ENCODE data around the gene COL19A1.
"Not testable (repeated sequence)": the region's sequence is repeated elsewhere in the genome, so short reads cannot be mapped to it uniquely, and the experiment has no call there.

COL19A1 gene

DNA sequence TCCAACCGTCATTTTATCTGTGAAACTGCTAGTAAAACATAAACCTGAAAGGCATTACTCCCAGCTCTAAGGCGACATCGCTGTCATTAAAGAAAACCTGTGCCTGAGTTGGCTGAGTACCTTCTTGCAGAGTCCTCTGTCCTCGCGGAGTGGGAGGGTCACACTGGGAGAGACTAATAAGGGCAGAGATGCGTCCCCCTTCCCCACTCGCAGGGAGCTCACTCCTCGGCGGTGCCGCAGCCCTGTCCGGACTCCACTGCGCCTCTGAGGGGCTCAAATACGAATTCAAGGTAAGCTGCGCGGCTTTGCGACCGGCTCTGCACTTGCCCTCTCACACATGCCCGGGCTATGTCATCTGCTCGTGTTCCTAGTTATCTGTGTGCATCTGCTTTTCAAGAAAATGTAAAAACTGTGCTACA is at the start of gene COL19A1:
TSS of gene COL19A1 (plus strand) at position 206 of the 419 bp plus-strand sequence. CDS start 13,012 bp downstream, outside the sequence.
- peak; percentile 50 to 54 for DNase-seq

DNA sequence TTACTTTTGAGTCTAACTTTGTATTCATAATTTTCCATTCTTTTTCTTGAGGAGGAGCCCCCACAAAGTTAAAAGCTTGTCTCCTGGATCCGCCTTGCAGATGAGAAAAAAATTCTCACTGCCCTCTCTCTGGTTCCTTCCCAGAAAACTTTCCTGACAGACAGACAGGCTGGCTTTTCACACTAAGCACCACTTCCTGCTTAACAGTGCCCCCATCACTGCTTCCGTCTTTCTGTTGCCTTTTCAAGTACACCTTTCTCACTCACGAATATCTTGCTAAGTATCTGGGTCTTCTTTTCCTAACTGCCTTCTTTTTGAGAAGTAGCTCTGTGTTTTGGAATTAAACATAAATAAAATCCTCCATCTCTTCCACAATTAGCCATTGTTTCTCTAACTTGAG is 49.8 kb upstream of the COL19A1 start:
- DNase-seq, result no peak

- no peak for DNase-seq
These were observed 49.0 kb upstream of the COL19A1 start for GRCh38 chr6:69817358-69817757.

DNA sequence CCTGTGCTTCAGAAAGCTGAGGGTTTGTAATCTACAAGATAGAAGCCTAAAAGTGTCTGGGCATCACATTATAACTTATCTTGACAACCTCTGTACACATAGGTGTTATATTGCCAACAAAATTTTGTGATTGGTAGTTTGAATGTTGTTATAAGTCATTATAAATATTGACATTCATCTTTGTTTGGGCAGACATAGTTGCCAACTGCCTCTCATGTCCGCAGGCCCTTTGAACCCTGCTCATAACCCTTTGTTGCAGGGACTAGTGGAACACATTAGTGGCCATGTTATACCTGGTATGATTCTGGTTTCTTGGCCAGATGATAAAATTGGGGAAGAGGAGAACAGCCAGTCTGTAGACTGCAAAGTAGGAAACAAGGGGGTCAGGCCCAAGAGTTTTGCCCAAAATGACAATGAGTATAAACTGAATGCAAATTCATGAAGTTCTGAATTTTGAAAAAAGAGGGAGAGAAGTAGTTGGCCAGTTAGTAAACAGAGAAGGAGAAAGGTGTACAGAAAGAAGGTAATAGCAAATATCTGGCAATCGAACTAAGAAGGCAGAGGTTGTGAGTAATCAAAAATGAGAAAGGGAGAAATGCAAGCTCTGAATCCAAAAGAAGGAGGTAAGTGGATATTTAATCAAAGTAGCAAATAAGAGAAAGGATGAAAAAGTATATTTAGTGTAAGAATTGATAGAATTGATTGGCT is 48.0 kb upstream of the COL19A1 start:
- DNase-seq, result no peak

DNA sequence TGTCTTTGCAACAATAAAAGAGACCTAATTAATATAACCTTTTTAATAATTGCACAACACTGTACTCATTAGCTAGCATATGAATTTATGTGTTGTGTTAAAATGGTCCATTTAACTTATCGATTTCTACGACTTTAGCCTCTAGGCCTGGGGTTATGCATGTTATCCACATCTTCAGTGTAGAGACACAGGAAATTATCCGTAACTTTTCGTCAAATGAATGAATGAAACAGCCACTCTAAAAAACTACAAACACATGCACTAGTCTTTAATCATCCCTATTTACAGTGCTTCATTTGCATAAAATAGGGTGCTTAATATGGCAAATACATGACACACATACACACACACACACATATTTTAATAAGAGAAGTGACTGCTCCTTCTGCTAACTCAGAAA is 47.2 kb upstream of the COL19A1 start:
- no peak for DNase-seq

DNA sequence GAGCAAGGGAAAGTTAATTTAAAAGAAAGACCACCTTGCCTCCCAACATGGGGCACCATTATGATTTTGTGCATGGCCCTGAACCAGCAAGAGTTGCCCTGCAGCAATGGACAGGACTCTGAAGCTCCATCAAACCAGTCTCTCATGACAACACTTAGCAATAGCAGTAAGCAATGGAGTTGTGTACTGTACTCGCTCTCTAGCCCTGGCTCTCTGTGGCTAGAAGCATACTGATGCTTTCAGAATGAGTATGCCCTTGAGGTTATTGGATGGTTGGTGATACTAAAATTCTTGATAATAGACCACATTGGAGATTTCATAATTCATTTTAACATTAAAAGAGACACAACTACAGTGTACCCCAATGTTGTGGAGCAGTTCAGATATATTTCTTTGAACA is 46.3 kb upstream of the COL19A1 start:
- DNase-seq, result no peak

DNA sequence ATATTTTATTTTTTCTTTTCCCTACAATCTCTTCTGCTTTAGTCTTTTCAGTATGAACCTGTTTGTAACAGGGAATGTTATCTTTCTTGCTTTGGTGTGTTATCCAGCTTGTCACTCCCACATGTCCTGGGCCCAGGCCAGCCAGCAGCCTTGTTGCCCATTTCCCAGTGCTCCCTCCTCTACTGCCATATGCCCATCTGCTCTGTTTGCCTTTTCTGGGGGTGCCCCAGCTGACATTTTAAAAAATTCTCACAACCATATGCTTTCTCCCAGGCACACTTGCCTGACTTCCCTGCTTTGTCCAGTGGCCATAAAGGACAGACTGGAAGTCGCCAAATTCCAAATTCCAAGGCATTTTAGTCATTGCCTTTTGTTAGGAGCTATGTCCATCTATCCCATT is 45.9 kb upstream of the COL19A1 start:
- DNase-seq, result no peak

GRCh38 chr6:69824355-69824754 is 42.0 kb upstream of the COL19A1 start:
- not testable (repeated sequence) for DNase-seq

DNA sequence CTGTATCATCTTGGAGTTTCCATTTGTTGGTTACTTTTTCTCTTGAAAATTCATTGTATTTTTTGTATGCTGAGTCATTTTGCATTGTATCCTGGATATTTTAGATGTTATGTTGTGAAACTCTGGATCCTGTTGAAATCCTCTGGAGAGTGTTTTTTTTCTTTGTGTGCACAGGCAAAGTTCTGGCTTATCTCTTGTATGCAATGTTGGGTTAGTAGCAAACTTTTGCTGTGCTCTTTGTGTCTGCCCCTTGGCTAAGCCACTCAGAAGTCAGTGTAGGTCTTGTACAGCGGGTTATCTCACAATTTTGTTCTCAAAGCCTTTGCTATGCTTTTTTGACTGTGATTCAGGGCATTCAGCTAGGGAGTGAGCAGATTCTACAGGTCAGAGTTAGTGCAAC is 40.5 kb upstream of the COL19A1 start:
- DNase-seq, result no peak

GRCh38 chr6:69827276-69827893 is 39.0 kb upstream of the COL19A1 start:
- no peak for DNase-seq

GRCh38 chr6:69832558-69832957 is 33.8 kb upstream of the COL19A1 start:
- DNase-seq, result no peak

DNA sequence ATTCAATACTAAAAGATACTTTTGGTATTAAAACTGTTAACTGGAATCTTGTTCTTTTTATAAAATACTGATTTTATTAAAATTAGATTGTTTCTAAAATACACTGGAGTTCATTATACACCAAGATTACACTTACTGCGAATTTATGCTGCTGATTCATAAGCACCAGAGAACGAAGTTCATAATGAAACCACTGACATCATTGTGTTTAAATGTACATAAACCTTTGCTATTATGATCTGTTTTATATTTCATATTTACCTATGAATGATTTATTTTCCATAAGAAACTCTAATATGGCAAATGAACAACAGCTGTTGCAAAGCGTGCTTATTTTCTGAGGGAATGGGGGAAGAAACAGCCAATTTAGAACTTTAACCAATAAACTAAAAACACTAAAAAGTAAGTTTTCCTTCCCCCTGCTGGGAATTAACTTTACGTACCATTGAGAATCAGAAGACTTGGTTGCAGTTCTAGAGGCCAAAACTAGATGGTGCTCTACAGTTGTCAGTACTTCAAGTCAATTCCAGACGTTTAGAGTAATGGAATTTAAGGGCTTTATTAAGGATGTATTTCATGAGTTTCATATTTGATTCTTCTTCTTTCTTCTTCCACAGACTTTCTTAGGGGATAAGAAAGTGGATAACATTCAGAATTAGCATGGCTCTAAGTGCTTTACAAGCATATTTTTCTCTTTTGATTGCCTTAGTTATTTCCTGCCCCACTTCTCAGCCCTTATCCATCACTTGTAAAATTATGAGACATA is 30.8 kb upstream of the COL19A1 start:
- no peak for DNase-seq

DNA sequence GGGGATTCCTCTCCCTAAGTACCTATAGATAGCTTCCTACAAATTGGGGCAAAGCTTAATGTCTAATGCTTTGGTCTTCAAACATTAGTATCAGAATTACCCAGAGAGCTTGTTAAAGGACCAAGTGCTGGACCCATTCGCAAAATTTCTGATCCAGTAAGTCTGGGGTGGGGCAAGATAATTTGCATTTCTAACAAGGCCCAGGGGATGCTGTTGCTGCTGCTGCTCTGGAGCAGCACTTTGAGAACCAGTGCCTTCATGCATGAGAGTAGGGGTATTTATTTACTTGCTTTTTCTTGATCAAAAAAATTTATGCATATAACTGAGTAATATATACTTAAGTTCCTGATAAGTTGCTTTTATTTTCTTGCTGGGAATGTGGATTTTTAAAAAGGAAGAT is 24.5 kb upstream of the COL19A1 start:
- DNase-seq, result no peak

GRCh38 chr6:69843189-69843588 is 23.2 kb upstream of the COL19A1 start:
- DNase-seq, result no peak

DNA sequence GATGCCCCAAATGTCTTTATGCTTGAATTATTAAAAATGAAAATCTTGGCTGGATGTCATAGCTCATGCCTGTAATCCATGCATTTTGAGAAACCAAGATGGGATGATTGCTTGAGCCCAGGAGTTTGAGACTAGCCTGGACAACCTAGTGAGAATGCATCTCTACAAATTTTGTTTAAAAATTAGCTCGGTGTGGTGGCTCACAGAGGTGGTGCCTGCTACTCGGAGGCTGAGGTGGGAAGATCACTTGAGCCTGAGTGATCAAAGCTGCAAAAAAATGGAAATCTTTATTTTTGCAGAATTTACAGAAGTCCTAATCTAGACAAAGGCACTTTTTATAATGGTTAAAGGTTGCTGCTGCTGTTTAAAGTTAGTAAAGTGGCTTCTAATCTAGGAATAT is 20.0 kb upstream of the COL19A1 start:
- no peak for DNase-seq

- no peak for DNase-seq
These were observed 19.4 kb upstream of the COL19A1 start for GRCh38 chr6:69846770-69847491.

DNA sequence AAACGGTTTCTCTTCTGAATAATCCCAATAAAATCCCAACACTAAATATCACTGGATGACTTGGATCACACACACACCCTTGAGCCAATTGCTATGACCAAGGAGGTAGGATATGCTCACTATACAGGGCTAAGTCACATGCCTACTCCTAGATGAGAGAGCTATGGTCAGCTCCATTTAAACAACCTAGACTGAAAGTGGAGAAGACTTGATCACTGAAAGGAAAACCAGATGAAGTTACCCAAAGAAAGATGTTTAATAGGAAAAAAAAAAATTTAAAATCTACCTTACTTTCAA is 18.9 kb upstream of the COL19A1 start:
- DNase-seq, result no peak

DNA sequence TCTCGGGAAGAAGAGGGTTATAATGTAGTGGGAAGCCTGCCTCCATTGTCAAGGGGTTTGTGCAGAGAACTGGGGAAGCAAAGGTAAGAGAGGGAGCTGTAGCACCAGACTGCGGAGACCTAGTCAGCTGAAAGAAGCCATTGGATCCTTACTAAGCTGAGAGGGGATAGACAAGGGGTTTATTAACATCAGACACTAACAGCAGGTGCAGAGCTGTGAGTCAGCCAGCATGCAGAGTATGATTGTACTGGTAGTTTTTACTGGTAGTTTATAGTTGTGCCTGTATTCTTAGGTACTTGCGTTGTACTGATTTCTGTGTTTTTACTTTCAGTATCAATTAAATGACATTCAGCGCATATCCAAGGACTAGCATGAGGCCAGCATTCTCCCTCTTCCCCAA is 17.8 kb upstream of the COL19A1 start:
- no peak for DNase-seq

GRCh38 chr6:69852706-69853105 is 13.7 kb upstream of the COL19A1 start:
- DNase-seq, result no peak

GRCh38 chr6:69861986-69862385 is 4.4 kb upstream of the COL19A1 start:
- no peak for DNase-seq

GRCh38 chr6:69863766-69864165 is 2.6 kb upstream of the COL19A1 start:
- no peak for DNase-seq

GRCh38 chr6:69865126-69865525 is 1.2 kb upstream of the COL19A1 start:
- DNase-seq, result no peak
